ENCODE measurements around the gene LCP1.

LCP1 gene

GRCh38 chr13:46169758-46170157 lies 12.2 kb downstream of the LCP1 start:
- DNase-seq (ENCODE audit: low read depth), result no peak
- no peak for TF ChIP-seq CTCF (IDR thresholded peaks at IDR 0.05; ENCODE audit: insufficient read depth, low read depth, low read length, missing control alignments)
- H3K4me3 ChIP-seq (ENCODE audit: low read depth, low read length), result peak overlapping the region; percentile 66

GRCh38 chr13:46168783-46169182 lies 13.2 kb downstream of the LCP1 start:
- no peak for TF ChIP-seq CTCF (IDR thresholded peaks at IDR 0.05; ENCODE audit: insufficient read depth, low read depth, low read length, missing control alignments)
- peak overlapping the region; percentile 66 for H3K4me3 ChIP-seq (ENCODE audit: low read depth, low read length)

GRCh38 chr13:46168341-46168740 lies 13.6 kb downstream of the LCP1 start:
- DNase-seq (ENCODE audit: low read depth), result peak; percentile 76
- H3K4me3 ChIP-seq (ENCODE audit: low read depth, low read length), result peak overlapping the region; percentile 66
- TF ChIP-seq CTCF (IDR thresholded peaks at IDR 0.05; ENCODE audit: insufficient read depth, low read depth, low read length, missing control alignments), result no peak

More at GRCh38 chr13:46168783-46169182, 13.2 kb downstream of the LCP1 start:
- no peak for DNase-seq (ENCODE audit: low read depth)

- H3K4me3 ChIP-seq (ENCODE audit: low read depth, low read length), result peak overlapping the region; percentile 66
- no peak for TF ChIP-seq CTCF (IDR thresholded peaks at IDR 0.05; ENCODE audit: insufficient read depth, low read depth, low read length, missing control alignments)
- no peak for DNase-seq (ENCODE audit: low read depth)
Observed at GRCh38 chr13:46166947-46167610, 14.9 kb downstream of the LCP1 start.

GRCh38 chr13:46166224-46166584 lies 15.8 kb downstream of the LCP1 start:
- DNase-seq (ENCODE audit: low read depth), result peak; percentile 49
- peak overlapping the region; percentile 66 for H3K4me3 ChIP-seq (ENCODE audit: low read depth, low read length)
- TF ChIP-seq CTCF (IDR thresholded peaks at IDR 0.05; ENCODE audit: insufficient read depth, low read depth, low read length, missing control alignments), result no peak

GRCh38 chr13:46165485-46166223 lies 16.3 kb downstream of the LCP1 start:
- TF ChIP-seq CTCF (IDR thresholded peaks at IDR 0.05; ENCODE audit: insufficient read depth, low read depth, low read length, missing control alignments), result no peak
- DNase-seq (ENCODE audit: low read depth), result peak; percentile 89
- peak overlapping the region; percentile 66 for H3K4me3 ChIP-seq (ENCODE audit: low read depth, low read length)
